AG04450 (cell line): ENCODE results near the gene USP7. TPM values are rescaled to one million over a fixed set of nuclear protein-coding genes. Genes with fewer than 3 reads are reported as not detected.
"Not testable (repeated sequence)": the region's sequence is repeated elsewhere in the genome, so short reads cannot be mapped to it uniquely, and the experiment has no call there.

ENCODE experiments used
- CTCF ChIA-PET: fragments of 300-600, 350-600 bp; formaldehyde crosslinking; extraction: SDS; loops from one replicate; lab custom pipeline; 2022; ENCODE audit warnings: antibody characterized with exemption, inconsistent platforms; lab: Charles Lee
- POLR2A ChIA-PET: fragments of 350-600 bp; formaldehyde crosslinking; extraction: SDS; loops from one replicate; lab custom pipeline; 2021; ENCODE audit warnings: antibody characterized with exemption, inconsistent platforms; lab: Yijun Ruan, JAX
- DNase-seq: peaks from one replicate; pipeline ENCODE4 v3.0.0-alpha.2; 2011; ENCODE audit warnings: low read depth, low spot score
- H3K27ac ChIP-seq: one replicate; pipeline ENCODE4 v1.5.1; 2012; ENCODE audit warnings: low read depth, low read length, control low read depth
- H3K27me3 ChIP-seq: one replicate; pipeline ENCODE4 v1.6.0; 2012; ENCODE audit warnings: low read length; ENCODE audit not compliant: control insufficient read depth, insufficient read depth
- H3K4me3 ChIP-seq: 2 replicates; pipeline ENCODE4 v1.5.1; 2011; ENCODE audit warnings: mild to moderate bottlenecking, low read depth, low read length, control low read depth
- H3K9me3 ChIP-seq: 2 replicates; pipeline ENCODE4 v1.5.1; 2012; ENCODE audit warnings: low read length; ENCODE audit not compliant: control insufficient read depth, insufficient read depth
- CTCF ChIP-seq: IDR thresholded peaks from 2 replicates; pipeline ENCODE4 v1.5.1; 2011; ENCODE audit warnings: low read depth, low read length, control low read depth, inconsistent platforms
- polyA plus RNA-seq: library from polyadenylated mRNA; depleted of rRNA; stranded (reverse); fragments of >200 nt; gene quantifications from 2 replicates; pipeline ENCODE4 v1.2.3, GENCODE V29; 2011

USP7 gene
- polyA plus RNA-seq, 1 experiment = 26.9 TPM

- no peak for TF ChIP-seq CTCF
- DNase-seq = no peak
- POLR2A ChIA-PET = interaction anchor here (0.9 to 1.9 kb wide), 5 partner anchors 9 to 218 kb away, joined by 3 to 5 read pairs (median 4); partner anchors contain the start of gene HAPSTR1
- no peak overlapping the region for H3K4me3 ChIP-seq
- H3K27me3 ChIP-seq = no peaks in the 10 kb centered on the region
- CTCF ChIA-PET = interaction anchor here (1.0 to 1.9 kb wide), 3 partner anchors 22 to 140 kb away, joined by 3 to 4 read pairs (median 4); no protein-coding TSS in a partner anchor
- H3K9me3 ChIP-seq = no peaks in the 10 kb centered on the region; the same call in 1 of the 2 replicates
- H3K27ac ChIP-seq = no peak overlapping the region
Observed at GRCh38 chr16:8872967-8873865, 90.5 kb downstream of the USP7 start.

DNA sequence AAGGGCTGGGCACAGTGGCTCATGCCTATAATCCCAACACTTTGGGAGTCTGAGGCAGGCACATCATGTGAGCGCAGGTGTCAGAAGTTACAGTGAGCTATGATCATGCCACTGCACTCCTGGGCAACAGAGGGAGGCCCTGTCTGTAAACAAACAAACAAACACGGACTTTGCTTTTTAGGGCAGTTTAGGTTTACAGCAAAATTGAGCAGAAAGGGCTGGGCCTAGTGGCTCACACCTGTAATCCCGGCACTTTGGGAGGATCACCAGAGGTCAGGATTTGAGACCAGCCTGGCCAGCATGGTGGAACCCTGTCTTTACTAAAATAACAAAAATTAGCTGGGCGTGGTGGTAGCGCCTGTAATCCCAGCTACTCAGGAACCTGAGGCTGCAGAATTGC, 91.6 kb downstream of the USP7 start:
- TF ChIP-seq CTCF = no peak
- DNase-seq = no peak
- H3K27ac ChIP-seq = no peak overlapping the region
- H3K4me3 ChIP-seq = no peak overlapping the region
- POLR2A ChIA-PET = interaction anchor here (0.6 to 1.1 kb wide), 3 partner anchors 13 to 219 kb away, joined by 3 to 5 read pairs (median 3); partner anchors contain the start of gene HAPSTR1
- H3K27me3 ChIP-seq = no peaks in the 10 kb centered on the region
- H3K9me3 ChIP-seq = no peaks in the 10 kb centered on the region; the same call in 1 of the 2 replicates
- CTCF ChIA-PET = no interaction called here

DNA sequence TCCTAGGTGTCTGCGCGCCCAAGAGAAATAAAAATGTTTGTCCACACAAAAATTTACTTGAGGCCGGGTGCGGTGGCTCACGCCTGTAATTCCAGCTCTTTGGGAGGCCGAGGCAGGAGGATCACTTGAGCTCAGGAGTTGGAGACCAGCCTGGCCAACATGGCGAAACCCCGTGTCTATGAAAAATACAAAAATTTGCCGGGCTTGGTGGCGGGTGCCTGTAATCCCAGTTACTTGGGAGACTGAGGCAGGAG, 93.8 kb downstream of the USP7 start:
- POLR2A ChIA-PET = interaction anchor here (2.1 kb wide), 1 partner anchor 19 kb away, joined by 13 read pairs; no protein-coding TSS in a partner anchor
- CTCF ChIA-PET = interaction anchor here (1.3 to 4.5 kb wide), 2 partner anchors 11 to 36 kb away, joined by 3 to 43 read pairs; no protein-coding TSS in a partner anchor
- H3K9me3 ChIP-seq, H3K4me3 ChIP-seq, H3K27ac ChIP-seq, DNase-seq, H3K27me3 ChIP-seq: not testable (repeated sequence)

GRCh38 chr16:8869212-8869987, 94.3 kb downstream of the USP7 start:
- CTCF ChIA-PET = interaction anchor here (1.2 to 4.5 kb wide), 4 partner anchors 11 to 266 kb away, joined by 3 to 43 read pairs (median 3); no protein-coding TSS in a partner anchor
- no peak overlapping the region for H3K27ac ChIP-seq
- DNase-seq = no peak

More at GRCh38 chr16:8869212-8869987, 94.3 kb downstream of the USP7 start:
- H3K9me3 ChIP-seq = no peaks in the 10 kb centered on the region; the same call in 1 of the 2 replicates
- POLR2A ChIA-PET = interaction anchor here (0.7 to 2.1 kb wide), 15 partner anchors 9 to 222 kb away, joined by 3 to 21 read pairs (median 5); partner anchors contain the start of genes HAPSTR1 and USP7
- H3K27me3 ChIP-seq = no peaks in the 10 kb centered on the region
- peak overlapping the region; percentile 62 for H3K4me3 ChIP-seq
- TF ChIP-seq CTCF = no peak
